ENCODE measurements around the gene FBLN1. TPM values are rescaled to one million over a fixed set of nuclear protein-coding genes. Genes with fewer than 3 reads are reported as not detected.

The FBLN1 gene
- total RNA-seq, 1 donor from 2014 or later = 297 TPM

- Mint-ChIP-seq H3K4me3 (no peak overlapping the region), H3K36me3 (no peaks in the 10 kb centered on the region), H3K27ac (no peak overlapping the region), H3K27me3 (ENCODE audit: low read depth) (peaks cover 11% of the 10 kb centered on the region), H3K4me1 (peaks cover 21% of the 10 kb centered on the region), H3K9me3 (no peaks in the 10 kb centered on the region)
- no peak for DNase-seq (ENCODE audit: low spot score in 2 of 2, unreplicated experiment in 2 of 2)
- no peak for TF ChIP-seq CTCF (IDR thresholded peaks at IDR 0.05; ENCODE audit: unreplicated experiment)
Observed at GRCh38 chr22:45629469-45630089, 126.9 kb downstream of the FBLN1 start.

GRCh38 chr22:45630436-45630835, 127.8 kb downstream of the FBLN1 start:
- no peak overlapping the region for H3K4me3 Mint-ChIP-seq
- no peaks in the 10 kb centered on the region for H3K9me3 Mint-ChIP-seq
- DNase-seq (ENCODE audit: low spot score in 2 of 2, unreplicated experiment in 2 of 2) = no peak
- peaks cover 12% of the 10 kb centered on the region for H3K27me3 Mint-ChIP-seq (ENCODE audit: low read depth)
- no peaks in the 10 kb centered on the region for H3K36me3 Mint-ChIP-seq
- H3K4me1 Mint-ChIP-seq = peaks cover 18% of the 10 kb centered on the region
- no peak overlapping the region for H3K27ac Mint-ChIP-seq
- TF ChIP-seq CTCF (IDR thresholded peaks at IDR 0.05; ENCODE audit: unreplicated experiment) = no peak

GRCh38 chr22:45631140-45631840, 128.6 kb downstream of the FBLN1 start:
- TF ChIP-seq CTCF (IDR thresholded peaks at IDR 0.05; ENCODE audit: unreplicated experiment) = no peak
- no peaks in the 10 kb centered on the region for H3K9me3 Mint-ChIP-seq
- H3K4me1 Mint-ChIP-seq = peaks cover 16% of the 10 kb centered on the region
- DNase-seq (ENCODE audit: low spot score in 2 of 2, unreplicated experiment in 2 of 2) = no peak
- no peaks in the 10 kb centered on the region for H3K36me3 Mint-ChIP-seq
- H3K27me3 Mint-ChIP-seq (ENCODE audit: low read depth) = peaks cover 12% of the 10 kb centered on the region
- no peak overlapping the region for H3K4me3 Mint-ChIP-seq
- no peak overlapping the region for H3K27ac Mint-ChIP-seq

- no peak overlapping the region for H3K27ac Mint-ChIP-seq
- no peaks in the 10 kb centered on the region for H3K9me3 Mint-ChIP-seq
- peaks cover 16% of the 10 kb centered on the region for H3K27me3 Mint-ChIP-seq (ENCODE audit: low read depth)
- no peak overlapping the region for H3K4me3 Mint-ChIP-seq
- no peaks in the 10 kb centered on the region for H3K36me3 Mint-ChIP-seq
- peaks cover 13% of the 10 kb centered on the region for H3K4me1 Mint-ChIP-seq
- DNase-seq (ENCODE audit: low spot score in 2 of 2, unreplicated experiment in 2 of 2) = no peak
- TF ChIP-seq CTCF (IDR thresholded peaks at IDR 0.05; ENCODE audit: unreplicated experiment) = no peak
Observed at GRCh38 chr22:45631841-45632238, 129.2 kb downstream of the FBLN1 start.

- no peak for TF ChIP-seq CTCF (IDR thresholded peaks at IDR 0.05; ENCODE audit: unreplicated experiment)
- Mint-ChIP-seq H3K9me3 (no peaks in the 10 kb centered on the region), H3K27ac (peak overlapping the region; percentile 48), H3K27me3 (ENCODE audit: low read depth) (peaks cover 17% of the 10 kb centered on the region), H3K36me3 (no peaks in the 10 kb centered on the region), H3K4me1 (peaks cover 10% of the 10 kb centered on the region), H3K4me3 (no peak overlapping the region)
- no peak for DNase-seq (ENCODE audit: low spot score in 2 of 2, unreplicated experiment in 2 of 2)
Observed at GRCh38 chr22:45632791-45633515, 130.3 kb downstream of the FBLN1 start.

Measured in mesothelial cell of epicardium (in vitro differentiated cells).